ENCODE results near the gene C10orf143. TPM values are rescaled to one million over a fixed set of nuclear protein-coding genes. Genes with fewer than 3 reads are reported as not detected.

Gene C10orf143
- total and polyA plus RNA-seq, 2 of the 4 experiments (the other 2 are of a cell fraction), result 0.36 to 0.60 TPM

DNA sequence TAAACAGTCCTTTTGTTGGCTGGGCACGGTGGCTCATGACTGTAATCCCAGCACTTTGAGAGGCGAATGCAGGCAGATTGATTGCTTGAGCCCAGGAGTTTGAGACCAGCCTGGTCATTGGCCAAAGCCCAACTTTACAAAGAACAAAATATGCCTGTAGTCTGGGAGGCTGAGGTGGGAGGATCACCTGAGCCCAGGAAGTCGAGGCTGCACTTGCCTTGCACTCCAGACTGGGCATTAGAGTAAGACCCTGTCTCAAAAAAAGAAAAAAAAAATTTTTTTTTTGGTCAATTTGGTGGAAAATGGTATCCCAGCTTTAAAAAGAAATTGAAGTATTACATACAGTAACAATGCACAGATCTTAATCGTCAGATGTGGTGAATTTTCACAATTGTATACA, 30.4 kb upstream of the C10orf143 start:
- WGBS, 2 experiments (ENCODE audit: extremely low coverage in 2 of 2, insufficient read length in 1 of 2), result 100% methylated on average over 1 of the region's 4 CpGs; no CpG with 5 or more reads in 1 of the 2 experiments
- Histone ChIP-seq H4K8ac (ENCODE audit: low read depth in 2 of 2, low read length in 2 of 2) (no peak overlapping the region), H3K4me3 (ENCODE audit: insufficient read depth, low read depth, low read length) (no peak overlapping the region), H2AFZ (replicated peaks; ENCODE audit: low read length, poor library complexity) (no peak overlapping the region), H4K91ac (ENCODE audit: insufficient read depth, low read depth, low read length) (no peak overlapping the region), H3K27ac (ENCODE audit: insufficient read depth, low read length) (no peak overlapping the region), H3K9ac (ENCODE audit: low read depth, low read length) (no peak overlapping the region), H3K9me1 (ENCODE audit: insufficient read depth, low read length) (peaks cover 18% of the 10 kb centered on the region; the same call in 1 of the 2 replicates), H3K27me3 (ENCODE audit: control insufficient read depth, insufficient read depth, low read length) (no peaks in the 10 kb centered on the region), H3K9me3 (ENCODE audit: control insufficient read depth, insufficient read depth, low read length) (no peaks in the 10 kb centered on the region), H3K23ac (ENCODE audit: low read depth, low read length) (no peak overlapping the region), H3K14ac (replicated peaks; ENCODE audit: low read depth, low read length) (no peak overlapping the region), H2BK5ac (ENCODE audit: low read depth, low read length, poor library complexity, severe bottlenecking) (no peak overlapping the region), H3K79me1 (ENCODE audit: low read depth in 1 of 2, low read length in 2 of 2) (peaks cover 17 to 49% of the 10 kb centered on the region in 2 experiments; a peak in 3 of 4 replicates), H3K18ac (ENCODE audit: low read depth, low read length) (no peak overlapping the region), H3K36me3 (ENCODE audit: control insufficient read depth, insufficient read depth, low read length) (peaks cover 10% of the 10 kb centered on the region), H3K4me2 (ENCODE audit: low read depth, low read length) (no peak overlapping the region), H2BK20ac (ENCODE audit: low read depth, low read length) (no peak overlapping the region), H2AK5ac (ENCODE audit: low read depth, low read length) (no peak overlapping the region), H2BK120ac (ENCODE audit: low read depth, low read length) (no peak overlapping the region), H3K4me1 (ENCODE audit: control insufficient read depth, insufficient read depth, low read length) (peaks cover 14% of the 10 kb centered on the region), H3K4ac (ENCODE audit: low read depth, low read length) (no peak overlapping the region), H3K56ac (ENCODE audit: extremely low read depth, insufficient read depth, low read length) (no peak overlapping the region), H2AK9ac (replicated peaks; ENCODE audit: low read depth, low read length, poor library complexity) (no peak overlapping the region), H2BK15ac (ENCODE audit: low read depth, low read length) (no peak overlapping the region), H4K5ac (ENCODE audit: low read depth, low read length) (no peak overlapping the region), H4K20me1 (ENCODE audit: insufficient read depth, low read length) (peaks cover 56% of the 10 kb centered on the region)
- CTCF ChIA-PET, result interaction anchor here (0.8 to 1.2 kb wide), 2 partner anchors 13 to 31 kb away, joined by 3 to 5 read pairs; partner anchors contain the start of gene C10orf143
- in situ Hi-C loops (cut with MboI; ENCODE audit: low sequenced_read_pairs) (no loop called here), dilution Hi-C loops (cut with HindIII; ENCODE audit: low sequenced_read_pairs, unreplicated experiment) (no loop called here), intact Hi-C loops (cut with micrococcal nuclease) (no loop called here)
- DNase-seq, result no peak
- ATAC-seq (ENCODE audit: low read depth), result no peak
- POLR2A ChIA-PET (ENCODE audit: unreplicated experiment), result interaction anchor here (0.6 kb wide), 1 partner anchor 264 kb away, joined by 11 read pairs; no protein-coding TSS in a partner anchor
- TF ChIP-seq FOS (IDR thresholded peaks at IDR 0.05; ENCODE audit: low read depth, low read length) (no peak), RCOR1 (IDR thresholded peaks at IDR 0.05; ENCODE audit: insufficient replicate concordance, low read length) (no peak), CHD1 (IDR thresholded peaks at IDR 0.05; ENCODE audit: low read depth, low read length) (no peak)
- no TSS peak for BruUV-seq (replicated peaks)
